Stimulated activated CD8-positive, alpha-beta memory T cell treated with anti-CD3 and anti-CD28 coated beads, Interleukin-7, amount 100 ng/mL, for 4 hours (primary cell): ENCODE results near the gene FKBP11.
"Not testable (repeated sequence)": the region's sequence is repeated elsewhere in the genome, so short reads cannot be mapped to it uniquely, and the experiment has no call there.

Experiments
- DNase-seq, 2 donors: peaks; one replicate each; pipeline ENCODE4 v3.0.0-alpha.2; 2020; ENCODE audit warnings: low read depth in 2 of 2

Gene FKBP11

DNA sequence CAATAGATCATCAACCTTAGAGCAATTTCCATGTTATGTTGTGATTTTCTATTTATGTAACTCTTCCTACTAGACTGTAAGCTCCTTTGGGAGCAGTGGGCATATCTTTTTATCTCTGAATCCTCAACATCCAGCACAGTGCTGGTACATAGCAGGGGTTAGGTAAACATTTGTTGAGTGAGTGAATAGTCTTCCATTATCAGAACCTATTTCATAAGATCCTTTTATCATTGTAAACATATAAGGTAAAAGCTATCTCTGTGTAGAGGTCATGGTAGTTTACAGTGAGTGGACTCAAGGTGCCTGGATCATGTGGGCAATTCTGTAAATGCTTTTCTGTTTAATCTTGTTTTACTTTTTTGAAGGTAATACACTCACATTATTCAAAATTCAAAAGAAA, 15.1 kb downstream of the FKBP11 start:
- no peak for DNase-seq

DNA sequence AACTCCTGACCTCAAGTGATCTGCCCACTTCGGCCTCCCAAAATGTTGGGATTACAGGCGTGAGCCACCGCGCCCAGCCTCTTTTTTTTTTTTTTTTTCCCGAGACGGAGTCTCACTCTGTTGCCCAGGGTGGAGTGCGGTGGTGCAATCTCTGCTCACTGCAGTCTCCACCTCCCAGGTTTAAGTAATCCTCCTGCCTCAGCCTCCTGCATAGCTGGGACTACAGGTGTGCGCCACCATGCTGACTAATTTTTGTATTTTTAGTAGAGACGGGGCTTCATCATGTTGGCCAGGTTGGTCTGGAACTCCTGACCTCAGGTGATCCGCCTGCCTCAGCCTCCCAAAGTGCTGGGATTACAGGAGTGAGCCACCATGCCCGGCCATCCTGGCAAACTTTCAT, 15.6 kb downstream of the FKBP11 start:
- DNase-seq = not testable (repeated sequence)

DNA sequence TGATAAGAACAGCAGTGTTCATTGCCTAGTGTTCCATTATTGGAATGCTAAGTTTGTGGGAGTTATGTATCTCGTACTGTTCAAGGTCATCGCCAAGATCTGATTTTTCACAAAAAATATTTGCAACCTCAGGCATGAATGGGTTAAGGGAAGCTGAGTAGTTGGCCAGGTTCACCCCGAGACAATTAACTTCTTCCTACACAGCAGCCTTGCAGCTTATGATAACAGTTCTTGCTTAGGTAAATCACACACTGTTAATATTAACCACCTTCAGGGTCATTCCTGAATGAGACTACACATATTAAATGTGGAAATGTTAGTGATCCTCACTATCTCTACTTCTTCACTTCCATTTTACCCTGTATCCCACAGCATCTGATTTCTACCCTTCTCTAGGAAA, 18.0 kb downstream of the FKBP11 start:
- DNase-seq = no peak

DNA sequence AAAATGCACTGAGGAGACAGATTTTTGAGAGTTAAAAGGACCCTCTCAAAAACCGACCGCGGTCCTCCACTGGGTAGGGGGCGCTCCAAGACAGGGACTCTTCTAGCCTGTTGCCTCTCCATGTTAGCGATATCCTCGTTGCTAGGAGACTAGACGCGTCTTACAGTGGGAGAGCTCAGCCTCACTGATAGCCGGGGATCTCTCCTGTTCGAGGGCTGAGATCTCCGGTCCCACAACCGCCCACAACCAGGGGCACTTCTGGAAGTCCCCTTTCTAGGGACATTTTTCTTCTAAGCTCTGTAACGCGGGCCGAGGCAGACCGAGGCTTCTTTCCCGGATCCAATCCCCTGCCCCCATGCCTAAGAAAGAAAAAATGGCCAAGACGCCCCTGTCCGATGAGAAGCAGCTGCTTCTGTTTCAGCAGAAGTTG, 21.3 kb downstream of the FKBP11 start:
- peak; percentile 71 to 75 for DNase-seq

DNA sequence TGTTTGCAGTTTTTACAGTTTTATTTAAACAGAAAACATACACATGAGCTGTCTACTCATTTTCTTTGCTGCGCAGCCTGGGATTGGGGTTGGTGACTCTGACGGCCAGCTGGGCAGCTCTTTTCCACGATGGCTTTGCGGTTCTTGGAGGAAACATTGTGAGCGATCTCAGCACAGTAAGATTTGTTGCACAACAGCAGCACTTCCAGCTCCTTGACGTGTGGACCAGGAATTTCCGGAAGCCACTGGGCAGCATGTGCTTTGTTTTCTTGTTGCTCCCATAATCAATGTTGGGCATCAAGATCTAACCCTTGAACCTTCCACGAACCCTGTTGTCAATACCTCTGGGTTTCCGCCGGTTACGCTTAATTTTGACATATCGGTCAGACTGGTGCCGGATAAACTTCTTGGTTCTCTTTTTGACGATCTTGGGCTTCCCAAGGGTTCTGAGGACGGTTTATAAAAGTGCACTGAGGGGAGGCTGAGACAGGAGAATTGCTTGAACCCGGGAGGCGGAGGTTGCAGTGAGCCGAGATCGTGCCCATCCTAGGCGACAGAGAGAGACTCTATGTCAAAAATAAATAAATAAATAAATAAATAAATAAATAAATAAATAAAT, 21.8 kb downstream of the FKBP11 start:
- no peak for DNase-seq

DNA sequence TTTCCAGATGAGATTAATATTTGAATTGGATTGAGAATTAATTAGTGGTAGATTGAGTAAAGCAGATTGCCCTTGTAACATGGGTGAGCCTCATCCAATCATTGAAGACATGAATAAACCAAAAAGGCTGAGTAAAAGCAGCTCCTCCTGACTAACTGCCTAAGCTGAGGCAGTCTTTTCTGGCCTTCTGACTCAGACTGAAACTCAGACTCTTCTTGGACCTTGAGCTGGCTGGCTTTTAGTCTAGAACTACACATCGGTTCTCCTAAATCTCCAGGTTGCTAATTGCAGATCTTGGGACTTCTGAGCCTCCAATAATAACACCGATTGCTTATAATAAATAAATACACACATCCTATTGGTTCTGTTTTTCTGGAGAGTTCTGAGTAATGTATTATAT, 24.0 kb downstream of the FKBP11 start:
- no peak for DNase-seq

DNA sequence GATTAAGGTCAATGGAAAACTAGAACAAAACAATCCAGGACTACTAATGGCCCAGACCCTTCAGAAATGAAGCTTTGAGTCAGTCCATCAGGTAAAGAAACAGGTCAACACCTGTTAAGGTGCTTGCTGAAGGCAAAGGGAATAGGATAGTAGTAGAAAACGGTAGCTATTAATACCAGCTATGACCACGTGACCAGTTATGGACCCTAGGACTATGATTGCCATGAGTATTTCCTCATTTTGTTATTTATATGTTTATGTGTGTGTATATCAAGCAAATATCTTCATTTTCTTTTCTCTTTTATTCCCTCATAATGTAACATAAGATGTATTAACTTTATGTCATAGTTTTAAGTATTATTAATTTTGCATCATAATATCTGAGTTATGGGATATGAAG, 25.6 kb downstream of the FKBP11 start:
- no peak for DNase-seq

DNA sequence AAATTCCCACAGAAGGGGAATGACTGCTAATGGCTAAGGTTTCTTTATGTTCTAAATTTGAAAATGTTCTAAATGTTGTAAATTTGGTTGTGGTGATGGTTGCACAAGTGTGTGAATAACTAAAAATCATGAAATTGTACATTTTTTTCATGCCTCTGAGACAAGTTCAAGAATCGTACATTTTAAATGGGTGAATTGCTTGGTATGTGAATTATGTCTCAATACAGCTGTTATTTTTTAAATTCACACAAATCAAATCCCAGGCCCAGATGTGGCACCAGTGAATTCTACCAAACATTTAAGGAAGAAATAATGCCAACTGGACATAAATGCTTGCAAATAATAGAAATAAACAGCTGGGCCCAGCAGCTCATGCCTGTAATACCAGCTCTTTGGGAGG, 31.0 kb downstream of the FKBP11 start:
- DNase-seq = no peak

DNA sequence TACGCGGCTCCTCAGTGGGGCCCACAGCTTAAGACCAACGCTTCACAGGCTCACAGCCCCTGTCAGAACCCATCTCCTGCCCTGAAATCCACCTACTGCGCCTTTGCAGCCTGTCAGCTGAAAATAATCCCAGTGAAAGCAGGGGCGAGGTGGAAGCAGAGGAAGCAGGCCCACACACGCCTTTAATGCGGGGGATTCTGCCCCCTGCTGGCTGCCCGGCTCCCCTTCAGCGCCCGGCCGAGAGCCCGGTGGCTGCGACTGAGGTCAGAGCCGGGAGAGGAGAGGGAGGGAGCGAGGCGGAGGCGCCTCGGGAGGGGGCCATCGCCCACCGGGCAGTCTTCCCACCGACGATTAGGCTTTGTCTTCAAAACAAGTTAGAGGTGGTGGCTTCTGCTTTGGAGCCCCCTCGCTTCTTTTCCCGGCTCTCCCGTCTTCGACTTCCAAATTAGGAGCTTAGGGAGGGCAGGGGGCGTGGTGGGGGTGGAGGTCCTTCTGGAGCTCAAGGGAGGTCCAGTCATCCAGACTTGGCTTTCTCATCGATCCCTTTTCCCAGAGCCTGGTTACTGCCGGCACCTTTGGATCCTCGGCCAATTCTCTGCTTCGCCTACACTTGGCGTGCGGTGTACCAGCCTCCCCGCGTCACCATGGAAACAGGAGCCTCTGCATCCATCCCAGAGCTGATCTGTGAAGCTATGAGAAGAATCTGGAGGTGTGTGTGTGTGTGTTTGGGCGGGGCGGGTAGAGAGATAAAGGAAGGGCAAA, 34.5 kb downstream of the FKBP11 start:
- DNase-seq = peak; percentile 24 to 57

DNA sequence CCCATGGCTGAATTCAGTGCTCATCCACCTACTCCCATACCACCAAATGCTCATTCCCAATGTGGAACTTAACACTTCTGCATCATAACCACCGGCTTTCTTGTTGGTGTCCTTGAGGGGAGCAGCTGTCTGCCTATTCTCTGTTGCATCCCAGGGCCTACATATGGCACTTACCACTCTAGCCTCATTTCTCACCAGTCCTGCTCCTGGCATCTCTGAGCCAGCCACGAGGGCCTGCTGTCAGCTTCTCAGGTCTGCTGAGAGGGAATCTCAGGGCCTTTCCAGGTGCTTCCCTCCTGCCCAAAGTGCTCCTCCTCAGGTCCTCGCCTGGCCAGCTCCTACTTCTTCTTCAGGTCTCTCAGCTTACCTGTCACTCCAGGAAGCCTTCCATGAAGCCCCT, 35.6 kb downstream of the FKBP11 start:
- DNase-seq = no peak

DNA sequence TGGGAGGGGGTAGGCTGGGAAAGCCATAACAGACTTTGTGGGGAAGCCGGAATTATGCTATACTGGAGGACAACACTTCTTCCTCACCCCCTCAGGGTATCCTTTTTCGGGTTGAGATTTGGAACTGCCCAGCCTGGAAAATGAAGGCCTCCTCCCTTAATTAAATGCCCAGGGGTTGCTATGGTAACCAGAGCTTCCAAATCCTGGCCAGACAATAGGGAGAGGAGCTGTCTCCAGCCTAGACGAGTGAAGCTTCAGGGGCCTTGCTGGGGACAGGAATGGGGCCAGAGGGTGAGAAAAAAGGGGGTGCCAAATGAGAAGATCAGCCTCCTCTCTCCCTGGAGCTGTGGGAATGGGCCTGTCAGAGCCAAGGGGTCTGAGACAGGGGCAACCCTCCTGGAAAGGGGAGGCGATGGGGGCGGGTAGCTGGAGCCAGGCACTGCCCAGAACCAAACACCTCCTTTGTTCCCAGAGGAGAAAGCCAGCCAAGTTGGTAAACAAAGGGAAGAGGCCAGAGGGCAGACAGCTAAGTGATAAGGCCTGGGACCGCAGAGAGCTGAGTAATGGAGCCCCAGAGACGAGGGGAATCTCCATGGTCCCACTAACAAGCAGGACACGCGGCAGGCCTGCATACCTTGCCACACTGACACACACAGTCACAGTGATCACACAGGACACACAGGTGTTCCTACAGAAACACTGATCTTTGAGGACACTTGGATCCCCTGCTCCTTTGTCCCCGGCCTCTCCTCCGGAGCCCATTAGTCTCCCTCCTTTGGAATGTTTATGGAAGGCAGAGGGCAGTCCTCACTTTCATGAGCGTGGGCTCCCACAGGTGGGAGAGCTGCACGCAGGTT, 41.8 kb downstream of the FKBP11 start:
- DNase-seq = no peak

DNA sequence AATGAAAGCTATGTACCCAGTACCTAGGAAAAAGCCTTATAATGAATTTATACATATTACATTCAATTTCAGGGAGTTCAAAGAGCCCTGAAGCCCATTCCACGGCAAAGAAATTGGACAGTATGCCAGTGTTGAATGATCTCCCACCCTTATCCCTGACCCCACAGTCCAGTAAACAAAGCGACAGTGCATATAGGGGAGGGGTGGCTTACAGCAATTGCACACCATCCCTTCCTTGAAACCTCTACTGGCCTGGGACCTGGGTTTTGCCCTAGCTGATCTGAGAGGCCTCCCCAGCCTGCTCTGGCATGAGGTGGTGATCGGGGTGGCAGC, 42.4 kb downstream of the FKBP11 start:
- DNase-seq = no peak

DNA sequence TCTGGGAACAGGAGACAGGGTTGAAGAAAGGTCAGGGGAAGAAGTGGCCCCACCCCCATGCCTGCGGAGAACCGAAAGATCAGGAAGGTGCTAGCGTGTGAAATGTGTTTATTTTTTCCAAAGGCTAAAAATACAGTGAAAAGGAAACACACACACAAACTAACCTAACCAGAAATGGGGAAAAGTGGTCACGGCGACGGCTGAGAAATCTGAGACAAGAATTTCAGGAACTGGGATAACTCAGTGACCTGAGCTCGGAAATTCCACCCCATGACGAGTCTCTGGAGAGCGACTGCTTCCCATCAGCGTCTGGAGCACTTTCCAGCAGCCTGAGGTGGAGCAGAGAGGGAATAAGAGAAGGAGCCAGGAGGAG, 43.0 kb downstream of the FKBP11 start:
- no peak for DNase-seq

DNA sequence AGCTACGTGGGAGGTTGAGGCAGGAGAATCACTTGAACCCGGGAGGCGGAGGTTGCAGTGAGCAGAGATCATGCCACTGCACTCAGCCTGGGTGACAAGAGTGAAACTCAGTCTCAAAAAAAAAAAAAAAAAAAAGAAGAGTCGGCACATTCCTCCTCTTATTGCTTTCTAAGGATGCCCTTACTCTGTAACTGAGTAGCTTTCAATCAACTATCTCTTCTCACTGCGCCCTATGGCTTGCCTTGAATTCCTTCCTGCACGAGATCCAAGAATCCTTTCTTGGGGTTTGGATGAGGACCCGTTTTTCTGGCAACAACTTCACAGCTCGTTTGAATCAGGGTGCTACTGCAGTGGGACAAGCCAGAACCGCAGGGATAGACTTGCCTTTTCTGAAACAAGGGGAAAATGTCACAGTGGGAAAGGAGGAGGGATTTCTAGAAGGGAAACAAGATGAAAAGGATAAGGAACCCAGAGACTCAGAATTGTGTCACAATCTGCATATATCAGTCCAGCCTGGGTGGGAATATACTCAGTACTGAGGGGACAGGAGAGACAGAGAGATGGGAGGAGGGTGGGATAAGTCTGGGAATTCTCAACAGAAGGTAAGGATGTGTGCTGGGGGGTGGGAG, 43.5 kb downstream of the FKBP11 start:
- DNase-seq = no peak

DNA sequence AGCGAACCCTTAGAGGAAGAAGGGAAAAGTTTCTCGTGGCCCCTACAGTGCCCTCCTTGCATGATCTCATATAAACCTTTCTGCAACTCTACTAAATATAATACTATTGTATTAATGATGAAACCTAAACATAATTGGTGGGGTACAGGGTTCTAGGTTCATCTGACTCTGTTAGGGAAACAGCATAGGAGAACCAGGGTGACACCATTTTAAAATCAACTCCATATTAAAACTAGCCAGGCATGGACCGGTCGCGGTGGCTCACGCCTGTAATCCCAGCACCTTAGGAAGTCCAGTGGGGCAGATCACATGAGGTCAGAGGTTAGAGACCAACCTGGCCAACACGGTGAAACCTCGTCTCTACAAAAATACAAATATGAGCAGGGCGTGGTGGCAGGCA, 44.6 kb downstream of the FKBP11 start:
- no peak for DNase-seq

DNA sequence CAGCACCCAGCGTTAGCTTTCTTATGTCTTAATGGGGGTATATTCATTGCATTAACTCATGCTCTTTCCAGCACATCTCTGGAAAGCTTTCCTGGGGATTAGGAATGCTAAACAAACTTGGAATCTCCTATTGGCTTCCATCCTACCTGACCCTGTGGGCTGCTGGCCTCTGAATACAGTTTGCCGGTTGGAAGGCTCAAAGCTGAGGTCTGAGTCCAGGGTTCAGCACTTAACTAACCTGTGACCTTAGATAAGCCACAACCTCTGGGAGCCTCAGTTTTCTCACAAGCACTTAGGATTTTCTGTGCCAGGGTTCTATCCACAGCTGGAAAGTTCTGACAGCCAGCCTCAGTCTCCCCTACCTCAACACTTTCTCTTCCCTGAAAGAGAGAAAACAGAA, 46.7 kb downstream of the FKBP11 start:
- no peak for DNase-seq

DNA sequence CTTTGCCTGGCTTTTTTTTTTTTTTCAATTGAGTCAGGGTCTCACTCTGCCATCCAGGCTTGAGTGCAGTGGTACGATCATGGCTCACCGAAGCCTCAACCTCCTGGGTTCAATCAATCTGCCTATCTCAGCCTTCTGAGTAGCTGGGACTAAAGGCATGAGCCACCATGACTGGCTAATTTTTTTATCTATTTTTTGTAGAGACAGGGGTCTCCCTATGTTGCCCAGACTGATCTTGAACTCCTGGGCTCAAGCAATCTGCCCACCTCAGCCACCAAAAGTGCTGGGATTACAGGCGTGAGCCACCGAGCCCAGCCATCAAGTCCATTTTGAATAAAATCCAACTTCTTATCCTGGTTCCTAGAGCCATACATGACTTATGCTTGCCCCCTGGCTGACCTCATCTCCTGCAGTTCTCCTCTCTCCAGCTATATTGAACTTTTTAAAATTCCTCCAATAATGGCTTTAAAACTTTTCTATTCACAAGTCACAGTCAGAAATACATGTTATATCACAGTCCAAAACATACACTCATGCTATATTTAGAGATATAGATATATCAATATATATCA, 49.3 kb downstream of the FKBP11 start:
- no peak for DNase-seq

DNA sequence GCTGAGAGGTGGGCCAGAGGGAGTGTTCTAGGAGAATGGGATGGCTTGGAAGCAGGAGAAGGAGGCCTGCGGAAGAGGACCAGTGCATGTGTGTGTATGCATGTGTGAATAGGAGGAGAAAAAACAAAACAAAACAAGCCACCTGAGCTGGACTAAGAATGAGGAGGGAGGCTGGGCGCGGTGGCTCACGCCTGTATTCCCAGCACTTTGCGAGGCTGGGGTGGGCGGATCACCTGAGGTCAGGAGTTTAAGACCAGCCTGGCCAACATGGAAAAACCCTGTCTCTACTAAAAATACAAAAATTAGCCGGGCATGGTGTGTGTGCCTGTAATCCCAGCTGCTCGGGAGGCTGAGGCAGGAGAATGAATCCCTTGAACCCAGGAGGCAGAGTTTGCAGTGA, 51.8 kb downstream of the FKBP11 start:
- DNase-seq = not testable (repeated sequence)

DNA sequence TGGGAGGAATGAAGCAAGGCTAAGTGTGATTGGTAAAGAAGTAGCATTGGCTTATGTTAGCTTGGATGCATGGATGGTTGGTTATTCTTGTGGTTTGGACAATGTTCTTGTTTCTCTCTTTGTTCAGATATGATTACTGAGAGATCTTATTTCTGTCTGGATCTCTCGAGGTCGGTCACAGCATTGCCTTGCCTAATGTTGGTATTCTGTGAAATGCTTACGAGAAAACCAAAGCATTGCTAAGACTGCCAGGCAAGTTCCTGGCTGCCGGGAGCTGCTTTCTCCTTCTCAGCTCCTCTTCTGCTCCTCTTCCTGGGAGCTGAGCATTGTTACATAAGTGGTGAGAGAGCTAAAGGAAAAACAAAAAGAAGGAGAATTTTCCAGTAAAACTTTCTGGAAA, 52.2 kb downstream of the FKBP11 start:
- DNase-seq = no peak
